ENCODE data around the gene TMEM186.

The TMEM186 gene

GRCh38 chr16:8814095-8814806, 16.8 kb upstream of the TMEM186 start (continued):
- TF ChIP-seq, protein P1, sequence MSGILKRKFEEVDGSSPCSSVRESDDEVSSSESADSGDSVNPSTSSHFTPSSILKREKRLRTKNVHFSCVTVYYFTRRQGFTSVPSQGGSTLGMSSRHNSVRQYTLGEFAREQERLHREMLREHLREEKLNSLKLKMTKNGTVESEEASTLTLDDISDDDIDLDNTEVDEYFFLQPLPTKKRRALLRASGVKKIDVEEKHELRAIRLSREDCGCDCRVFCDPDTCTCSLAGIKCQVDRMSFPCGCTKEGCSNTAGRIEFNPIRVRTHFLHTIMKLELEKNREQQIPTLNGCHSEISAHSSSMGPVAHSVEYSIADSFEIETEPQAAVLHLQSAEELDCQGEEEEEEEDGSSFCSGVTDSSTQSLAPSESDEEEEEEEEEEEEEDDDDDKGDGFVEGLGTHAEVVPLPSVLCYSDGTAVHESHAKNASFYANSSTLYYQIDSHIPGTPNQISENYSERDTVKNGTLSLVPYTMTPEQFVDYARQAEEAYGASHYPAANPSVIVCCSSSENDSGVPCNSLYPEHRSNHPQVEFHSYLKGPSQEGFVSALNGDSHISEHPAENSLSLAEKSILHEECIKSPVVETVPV (CRISPR knock-in tag; IDR thresholded peaks at IDR 0.05), result no peak
- TF ChIP-seq ZC3H10 (CRISPR knock-in tag; IDR thresholded peaks at IDR 0.05) (no peak), ZFP30 (CRISPR knock-in tag; IDR thresholded peaks at IDR 0.05) (no peak), ESRRG (CRISPR knock-in tag; IDR thresholded peaks at IDR 0.05) (no peak), ISL1 (CRISPR knock-in tag; IDR thresholded peaks at IDR 0.05) (no peak), OSR1 (CRISPR knock-in tag; IDR thresholded peaks at IDR 0.05) (no peak), TCF4 (CRISPR knock-in tag; IDR thresholded peaks at IDR 0.05; ENCODE audit: borderline replicate concordance) (no peak)

- TF ChIP-seq GLIS3 (CRISPR knock-in tag; IDR thresholded peaks at IDR 0.05), result no peak
- TF ChIP-seq TOX (CRISPR knock-in tag; IDR thresholded peaks at IDR 0.05; ENCODE audit: borderline replicate concordance), result no peak
- TF ChIP-seq SNAI2 (CRISPR knock-in tag; IDR thresholded peaks at IDR 0.05), result no peak
- no peak for TF ChIP-seq ZNF8 (CRISPR knock-in tag; IDR thresholded peaks at IDR 0.05)
- TF ChIP-seq ZC3H10 (CRISPR knock-in tag; IDR thresholded peaks at IDR 0.05), result no peak
- TF ChIP-seq, protein P2, sequence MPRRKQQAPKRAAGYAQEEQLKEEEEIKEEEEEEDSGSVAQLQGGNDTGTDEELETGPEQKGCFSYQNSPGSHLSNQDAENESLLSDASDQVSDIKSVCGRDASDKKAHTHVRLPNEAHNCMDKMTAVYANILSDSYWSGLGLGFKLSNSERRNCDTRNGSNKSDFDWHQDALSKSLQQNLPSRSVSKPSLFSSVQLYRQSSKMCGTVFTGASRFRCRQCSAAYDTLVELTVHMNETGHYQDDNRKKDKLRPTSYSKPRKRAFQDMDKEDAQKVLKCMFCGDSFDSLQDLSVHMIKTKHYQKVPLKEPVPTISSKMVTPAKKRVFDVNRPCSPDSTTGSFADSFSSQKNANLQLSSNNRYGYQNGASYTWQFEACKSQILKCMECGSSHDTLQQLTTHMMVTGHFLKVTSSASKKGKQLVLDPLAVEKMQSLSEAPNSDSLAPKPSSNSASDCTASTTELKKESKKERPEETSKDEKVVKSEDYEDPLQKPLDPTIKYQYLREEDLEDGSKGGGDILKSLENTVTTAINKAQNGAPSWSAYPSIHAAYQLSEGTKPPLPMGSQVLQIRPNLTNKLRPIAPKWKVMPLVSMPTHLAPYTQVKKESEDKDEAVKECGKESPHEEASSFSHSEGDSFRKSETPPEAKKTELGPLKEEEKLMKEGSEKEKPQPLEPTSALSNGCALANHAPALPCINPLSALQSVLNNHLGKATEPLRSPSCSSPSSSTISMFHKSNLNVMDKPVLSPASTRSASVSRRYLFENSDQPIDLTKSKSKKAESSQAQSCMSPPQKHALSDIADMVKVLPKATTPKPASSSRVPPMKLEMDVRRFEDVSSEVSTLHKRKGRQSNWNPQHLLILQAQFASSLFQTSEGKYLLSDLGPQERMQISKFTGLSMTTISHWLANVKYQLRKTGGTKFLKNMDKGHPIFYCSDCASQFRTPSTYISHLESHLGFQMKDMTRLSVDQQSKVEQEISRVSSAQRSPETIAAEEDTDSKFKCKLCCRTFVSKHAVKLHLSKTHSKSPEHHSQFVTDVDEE (CRISPR knock-in tag; IDR thresholded peaks at IDR 0.05), result no peak
- TF ChIP-seq TCF4 (CRISPR knock-in tag; IDR thresholded peaks at IDR 0.05; ENCODE audit: borderline replicate concordance), result no peak
- no peak for ATAC-seq
Observed at GRCh38 chr16:8812162-8812843, 14.9 kb upstream of the TMEM186 start.

- no peak for ATAC-seq
- TF ChIP-seq RARB (CRISPR knock-in tag; IDR thresholded peaks at IDR 0.05) (no peak), PATZ1 (CRISPR knock-in tag; IDR thresholded peaks at IDR 0.05; ENCODE audit: borderline replicate concordance) (no peak), ISL1 (CRISPR knock-in tag; IDR thresholded peaks at IDR 0.05) (no peak), ARNTL (CRISPR knock-in tag; IDR thresholded peaks at IDR 0.05; ENCODE audit: borderline replicate concordance, low read depth) (no peak), ZNF8 (CRISPR knock-in tag; IDR thresholded peaks at IDR 0.05) (no peak), ZFP3 (CRISPR knock-in tag; IDR thresholded peaks at IDR 0.05) (no peak), PPARA (CRISPR knock-in tag; IDR thresholded peaks at IDR 0.05; ENCODE audit: borderline replicate concordance) (no peak), CREB5 (CRISPR knock-in tag; IDR thresholded peaks at IDR 0.05; ENCODE audit: low read depth) (no peak), OSR1 (CRISPR knock-in tag; IDR thresholded peaks at IDR 0.05) (no peak), ZNF565 (CRISPR knock-in tag; conservative IDR thresholded peaks at IDR 0.05; ENCODE audit: low read depth) (no peak), CSDC2 (CRISPR knock-in tag; IDR thresholded peaks at IDR 0.05) (no peak), ZFP30 (CRISPR knock-in tag; IDR thresholded peaks at IDR 0.05) (no peak), TCF4 (CRISPR knock-in tag; IDR thresholded peaks at IDR 0.05; ENCODE audit: borderline replicate concordance) (no peak), ZC3H10 (CRISPR knock-in tag; IDR thresholded peaks at IDR 0.05) (no peak), SNAI2 (CRISPR knock-in tag; IDR thresholded peaks at IDR 0.05) (no peak), BACH2 (CRISPR knock-in tag; IDR thresholded peaks at IDR 0.05; ENCODE audit: borderline replicate concordance) (no peak)
- TF ChIP-seq, protein P3, sequence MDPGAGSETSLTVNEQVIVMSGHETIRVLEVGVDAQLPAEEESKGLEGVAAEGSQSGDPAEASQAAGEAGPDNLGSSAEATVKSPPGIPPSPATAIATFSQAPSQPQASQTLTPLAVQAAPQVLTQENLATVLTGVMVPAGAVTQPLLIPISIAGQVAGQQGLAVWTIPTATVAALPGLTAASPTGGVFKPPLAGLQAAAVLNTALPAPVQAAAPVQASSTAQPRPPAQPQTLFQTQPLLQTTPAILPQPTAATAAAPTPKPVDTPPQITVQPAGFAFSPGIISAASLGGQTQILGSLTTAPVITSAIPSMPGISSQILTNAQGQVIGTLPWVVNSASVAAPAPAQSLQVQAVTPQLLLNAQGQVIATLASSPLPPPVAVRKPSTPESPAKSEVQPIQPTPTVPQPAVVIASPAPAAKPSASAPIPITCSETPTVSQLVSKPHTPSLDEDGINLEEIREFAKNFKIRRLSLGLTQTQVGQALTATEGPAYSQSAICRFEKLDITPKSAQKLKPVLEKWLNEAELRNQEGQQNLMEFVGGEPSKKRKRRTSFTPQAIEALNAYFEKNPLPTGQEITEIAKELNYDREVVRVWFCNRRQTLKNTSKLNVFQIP (CRISPR knock-in tag; IDR thresholded peaks at IDR 0.05; ENCODE audit: borderline replicate concordance, low read depth), result no peak
Observed at GRCh38 chr16:8808613-8809353, 11.3 kb upstream of the TMEM186 start.

All from SK-N-SH treated with all-trans-retinoic acid at 6 μM for 48 hours (cell line).